ENCODE results near the gene HERPUD1. TPM values are rescaled to one million over a fixed set of nuclear protein-coding genes. Genes with fewer than 3 reads are reported as not detected.

The HERPUD1 gene
- total and polyA plus RNA-seq, 2 of the 13 experiments (the other 11 are each of a cell fraction or from before 2014, with no cell fraction given): 96.2 to 323 TPM

- peak; percentile 47; the same call in 1 of the 2 replicates for TF ChIP-seq CREB3 (CRISPR knock-in tag; IDR thresholded peaks at IDR 0.05)
- peak; percentile 88; the same call in 1 of the 2 replicates for TF ChIP-seq NKX3-1 (CRISPR knock-in tag; IDR thresholded peaks at IDR 0.05)
- TF ChIP-seq HNRNPL (IDR thresholded peaks at IDR 0.05; ENCODE audit: low read depth, low read length): peak; percentile 68; the same call in 1 of the 2 replicates
- peak; percentile 39 for TF ChIP-seq RBM39 (IDR thresholded peaks at IDR 0.05; ENCODE audit: low read depth, low read length, poor library complexity, severe bottlenecking)
- peak; percentile 38; the same call in 1 of the 2 replicates for TF ChIP-seq ZNF773 (CRISPR knock-in tag; IDR thresholded peaks at IDR 0.05; ENCODE audit: borderline replicate concordance)
- TF ChIP-seq GATAD1 (CRISPR knock-in tag; IDR thresholded peaks at IDR 0.05): no peak
- TF ChIP-seq SRY (CRISPR knock-in tag; IDR thresholded peaks at IDR 0.05): no peak
- TF ChIP-seq TCF12 (IDR thresholded peaks at IDR 0.05): no peak
- no peak for TF ChIP-seq TCF12 (CRISPR knock-in tag; IDR thresholded peaks at IDR 0.05)
- no peak for TF ChIP-seq ZNF550 (CRISPR knock-in tag; IDR thresholded peaks at IDR 0.05; ENCODE audit: borderline replicate concordance)
- TF ChIP-seq PLSCR1 (CRISPR knock-in tag; IDR thresholded peaks at IDR 0.05; ENCODE audit: borderline replicate concordance): no peak
- TF ChIP-seq ZNF503 (CRISPR knock-in tag; IDR thresholded peaks at IDR 0.05): no peak
- no peak for TF ChIP-seq ZNF30 (CRISPR knock-in tag; IDR thresholded peaks at IDR 0.05)
- no peak for TF ChIP-seq ZNF678 (CRISPR knock-in tag; IDR thresholded peaks at IDR 0.05)
- no peak for TF ChIP-seq SSRP1 (CRISPR knock-in tag; IDR thresholded peaks at IDR 0.05)
- TF ChIP-seq ELF1 (CRISPR knock-in tag; IDR thresholded peaks at IDR 0.05): no peak
- TF ChIP-seq ZBTB37 (CRISPR knock-in tag; IDR thresholded peaks at IDR 0.05): no peak
- no peak for TF ChIP-seq ZBTB26 (CRISPR knock-in tag; IDR thresholded peaks at IDR 0.05; ENCODE audit: borderline replicate concordance)
- no peak for TF ChIP-seq HCFC1 (IDR thresholded peaks at IDR 0.05; ENCODE audit: low read depth, low read length)
- no peak for TF ChIP-seq SETDB1 (CRISPR knock-in tag; IDR thresholded peaks at IDR 0.05; ENCODE audit: borderline replicate concordance)
- peak; percentile 27; the same call in 1 of the 2 replicates for TF ChIP-seq ZSCAN20 (CRISPR knock-in tag; IDR thresholded peaks at IDR 0.05; ENCODE audit: borderline replicate concordance)
- TF ChIP-seq ZNF230 (CRISPR knock-in tag; IDR thresholded peaks at IDR 0.05): peak; percentile 60; the same call in 1 of the 2 replicates
- no peak for TF ChIP-seq ZNF709 (CRISPR knock-in tag; IDR thresholded peaks at IDR 0.05)
These were observed 57.3 kb downstream of the HERPUD1 start, which contains the start of gene NLRC5 (continued) for GRCh38 chr16:56988948-56989945.
